T1000 (cell line): Measurements from ENCODE around the gene ADAM12.

Experiments used
- DNase-seq: peaks from one replicate; lab custom pipeline; 2025; ENCODE audit warnings: mixed read lengths; lab: John Stamatoyannopoulos, UW

ADAM12 gene

DNA sequence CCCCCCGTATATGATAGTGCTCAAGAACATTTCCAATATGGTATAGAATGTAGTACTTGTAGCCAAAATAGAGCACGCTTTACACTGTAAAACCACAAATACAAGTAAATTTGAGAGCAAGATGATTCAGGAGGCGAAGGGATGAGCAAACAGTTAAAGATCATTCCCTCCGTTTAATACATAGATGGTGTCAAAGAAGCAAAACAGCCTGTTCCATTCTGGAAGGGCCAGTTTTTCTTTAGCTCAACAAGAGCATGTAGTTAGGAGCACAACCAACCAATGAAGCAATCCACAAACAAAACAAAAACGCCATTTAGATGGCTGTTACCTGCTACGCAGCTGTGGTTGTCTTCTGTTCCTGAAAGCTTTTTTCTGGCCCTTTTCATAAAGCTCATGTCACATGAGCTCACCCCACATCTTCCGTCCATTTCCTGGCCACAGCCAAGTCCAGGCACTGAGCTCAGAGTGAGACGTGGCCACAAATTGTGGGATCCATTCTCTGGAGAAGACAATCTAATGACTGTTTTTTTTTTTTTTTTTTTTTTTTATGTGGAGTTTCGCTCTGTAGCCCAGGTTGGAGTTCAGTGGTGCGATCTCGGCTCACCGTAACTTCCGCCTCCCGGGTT is 306.3 kb downstream of the ADAM12 start:
- DNase-seq, result no peak

DNA sequence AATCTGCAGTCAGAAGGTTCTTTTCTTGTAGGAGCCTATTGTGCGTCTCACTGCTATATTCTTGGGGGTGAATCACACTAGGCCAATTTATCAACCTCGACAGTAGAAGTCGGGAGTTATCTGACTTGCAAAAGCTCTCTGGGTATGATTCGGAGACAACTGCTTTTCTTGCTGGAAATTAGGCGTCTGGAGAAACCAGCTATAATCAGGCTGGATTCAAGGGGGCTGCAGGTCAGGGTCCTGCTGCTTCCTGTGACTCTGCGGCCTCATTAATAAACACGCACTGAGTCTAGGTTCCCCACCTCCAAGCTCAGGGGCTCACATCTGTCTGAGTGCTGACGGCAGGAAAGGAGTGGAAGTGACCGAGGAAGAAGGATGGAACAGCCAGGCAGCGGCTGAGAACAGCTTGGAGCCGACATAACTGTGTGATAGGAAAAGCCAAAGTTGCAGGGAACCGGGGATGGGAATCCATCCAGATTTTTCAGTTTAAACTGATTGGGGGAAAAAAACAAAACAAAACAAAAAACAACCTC is 307.3 kb downstream of the ADAM12 start:
- DNase-seq, result no peak

DNA sequence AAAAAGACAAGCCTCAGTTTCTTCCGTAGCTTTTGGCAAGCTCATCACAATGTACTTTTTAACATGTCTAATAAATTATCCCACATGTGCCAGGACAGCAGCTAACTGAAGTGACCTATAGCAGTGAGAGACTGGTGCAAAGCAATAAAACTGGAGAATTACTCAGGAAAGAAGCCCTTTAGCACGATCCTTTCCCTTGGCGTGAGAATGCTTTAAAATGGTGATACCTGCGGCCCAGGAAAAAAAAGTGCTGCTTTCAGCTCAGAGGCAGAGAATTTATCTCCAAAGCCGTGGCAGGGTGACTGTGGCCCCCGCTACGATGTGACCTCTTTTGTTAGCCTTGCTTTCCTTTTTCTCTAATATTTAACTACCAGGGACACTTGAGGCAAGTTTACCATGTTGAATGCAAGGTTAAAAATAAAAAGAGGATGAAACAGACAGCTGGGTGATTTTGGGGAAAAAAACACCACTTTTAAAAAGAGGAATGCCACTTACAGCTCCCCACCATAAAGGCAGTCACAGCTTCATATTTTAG is 307.9 kb downstream of the ADAM12 start:
- no peak for DNase-seq

- no peak for DNase-seq
Observed at GRCh38 chr10:126075009-126075408, 313.3 kb downstream of the ADAM12 start.

- DNase-seq, result no peak
Observed at GRCh38 chr10:126074291-126074690, 314.0 kb downstream of the ADAM12 start.

- no peak for DNase-seq
Observed at GRCh38 chr10:126073606-126074005, 314.7 kb downstream of the ADAM12 start.

- no peak for DNase-seq
Observed at GRCh38 chr10:126072622-126073021, 315.7 kb downstream of the ADAM12 start.

DNA sequence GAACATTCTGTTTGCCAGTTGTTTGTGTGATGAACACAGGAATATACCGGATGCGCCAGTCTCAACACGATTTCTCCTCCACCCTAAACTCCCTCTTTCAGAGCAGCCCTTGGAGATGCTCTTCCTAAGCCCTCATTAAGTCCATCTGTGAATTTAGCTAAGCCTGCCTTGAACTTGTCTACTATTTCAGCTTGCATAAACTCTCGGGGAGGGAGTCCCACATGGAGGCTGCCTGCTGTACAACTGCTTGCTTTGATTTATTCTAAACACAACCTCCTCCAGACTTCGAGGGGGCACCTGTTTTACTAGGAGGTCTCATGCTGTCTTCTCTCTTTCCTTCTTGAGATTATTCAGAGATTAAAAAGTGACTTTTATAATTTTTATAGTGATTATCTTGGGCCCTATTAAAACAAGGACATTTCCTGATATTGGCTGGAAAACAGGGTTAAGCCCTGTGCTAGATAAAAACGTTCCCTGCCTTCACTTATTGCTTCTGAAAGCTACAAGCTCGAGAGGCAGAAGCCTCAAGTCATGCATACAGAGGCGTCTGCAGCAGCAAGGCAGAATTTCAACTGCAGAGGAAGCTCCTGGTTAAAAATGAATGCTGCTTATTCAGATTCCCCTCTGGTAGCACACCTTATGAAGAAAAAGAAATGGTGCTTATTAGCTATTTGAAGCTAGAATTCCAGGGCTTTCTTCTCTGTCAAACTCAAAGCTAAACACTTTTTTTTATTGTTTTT is 317.6 kb downstream of the ADAM12 start:
- DNase-seq, result no peak

DNA sequence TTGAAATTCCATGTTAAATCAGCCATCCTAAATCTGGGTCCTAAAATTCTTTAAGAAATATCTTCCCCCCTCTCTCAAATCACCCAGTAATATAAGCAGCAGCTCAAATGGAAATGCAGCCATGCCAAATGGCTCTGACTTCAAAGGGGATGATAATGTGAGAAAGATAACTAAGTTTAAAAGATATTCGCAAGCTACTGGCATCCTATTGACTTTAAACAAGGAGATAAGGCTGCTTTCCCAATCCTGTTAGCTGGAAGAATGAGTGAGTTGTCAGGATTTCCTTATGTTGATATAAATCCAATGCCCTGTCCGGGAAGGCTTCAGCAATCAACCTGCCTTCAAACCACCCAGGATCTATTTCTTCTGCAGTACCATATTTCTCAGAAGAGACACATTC is 320.0 kb downstream of the ADAM12 start:
- no peak for DNase-seq

DNA sequence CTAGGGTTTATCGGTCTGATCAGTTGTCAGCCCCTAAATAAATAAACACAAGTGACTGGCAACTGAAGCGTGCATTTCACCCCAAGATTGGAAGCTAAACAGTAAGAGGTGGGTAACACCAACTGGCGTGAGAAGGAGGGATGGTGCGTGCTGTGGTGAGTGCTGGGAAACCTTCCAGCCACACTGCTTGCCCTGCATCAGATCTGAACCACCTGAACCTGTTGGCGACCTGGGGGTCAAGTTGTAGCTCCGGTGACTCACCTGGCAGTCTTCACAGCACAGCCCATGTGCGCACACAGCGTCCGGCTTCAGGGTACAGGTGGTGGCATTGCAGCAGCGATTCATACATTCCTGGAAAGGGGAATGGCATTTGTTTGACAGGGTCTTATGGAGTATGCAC is 321.8 kb downstream of the ADAM12 start:
- DNase-seq, result no peak

DNA sequence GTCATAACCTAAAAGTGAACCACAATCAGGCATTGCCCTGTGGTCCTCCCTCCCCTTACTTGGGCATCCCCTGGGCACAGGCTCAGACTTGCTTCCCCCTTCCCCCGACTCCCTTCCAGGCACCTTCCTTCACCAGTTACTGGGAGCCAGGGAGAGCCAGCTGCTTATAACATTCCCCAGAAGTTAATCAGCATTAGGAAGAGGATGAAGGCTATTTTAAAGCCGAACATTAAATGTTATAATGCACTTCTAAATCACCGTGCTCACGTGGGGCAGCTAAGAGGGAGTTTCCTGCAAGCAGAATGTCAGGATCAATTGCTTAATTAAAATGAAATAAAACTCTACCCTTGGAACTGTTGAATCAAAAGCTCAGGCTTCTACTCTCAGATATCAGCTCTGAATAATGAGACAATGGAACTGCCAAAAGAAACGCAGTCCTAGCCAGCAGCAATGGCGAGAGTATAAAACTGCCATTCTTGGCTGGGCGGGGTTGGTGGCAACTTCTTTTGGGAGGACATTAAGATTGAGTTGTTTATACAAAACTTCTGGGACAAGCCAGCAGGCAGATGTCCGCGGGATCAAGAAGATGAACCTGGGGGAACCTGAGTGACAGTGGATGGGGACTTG is 322.4 kb downstream of the ADAM12 start:
- DNase-seq, result no peak

- DNase-seq, result no peak
Observed at GRCh38 chr10:126064512-126064911, 323.8 kb downstream of the ADAM12 start.

GRCh38 chr10:126063353-126063791 is 324.9 kb downstream of the ADAM12 start:
- peak; percentile 73 for DNase-seq

DNA sequence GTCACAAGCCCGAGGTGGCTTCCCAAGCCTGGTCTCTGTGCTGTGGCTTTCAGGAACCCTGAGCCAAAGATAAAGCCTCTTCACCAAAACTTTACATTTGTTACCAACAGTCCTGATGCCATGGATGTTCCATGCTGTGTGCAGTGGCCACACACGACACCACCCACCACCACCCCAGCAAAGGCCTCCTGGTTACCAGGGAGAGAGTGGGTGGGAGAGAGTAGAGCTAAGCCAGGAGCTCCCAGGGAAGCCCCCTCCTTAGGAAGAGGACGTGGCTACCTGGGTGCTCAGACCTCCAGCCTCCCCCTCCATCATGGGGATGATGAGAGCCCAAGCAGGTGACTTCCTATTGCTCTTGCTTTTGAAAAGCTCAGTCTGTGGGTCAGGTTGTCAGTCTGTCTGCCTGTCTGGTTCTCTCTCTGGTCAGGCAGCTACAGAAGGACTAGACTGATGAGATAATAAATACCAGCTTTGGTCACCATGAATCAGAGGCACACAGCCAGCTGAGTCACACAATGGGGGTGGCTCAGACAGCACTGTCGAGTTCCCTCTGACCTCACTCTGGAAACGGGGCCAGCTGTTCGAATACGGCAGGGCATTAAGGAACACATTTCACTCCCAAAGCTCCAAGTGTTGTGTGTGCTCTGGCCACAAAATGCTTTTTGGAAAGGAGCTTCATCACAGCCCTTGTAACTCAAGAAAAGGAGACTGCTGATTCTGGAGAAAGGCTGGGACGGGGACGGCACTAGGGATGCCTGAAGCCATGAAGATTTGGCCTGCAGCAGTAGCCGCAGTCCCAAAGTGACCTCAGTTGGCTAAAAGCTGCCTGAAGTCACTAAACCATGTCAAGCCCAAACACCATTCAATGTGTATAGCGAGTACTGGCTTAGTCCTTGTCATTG is 325.9 kb downstream of the ADAM12 start:
- DNase-seq, result peak; percentile 85

DNA sequence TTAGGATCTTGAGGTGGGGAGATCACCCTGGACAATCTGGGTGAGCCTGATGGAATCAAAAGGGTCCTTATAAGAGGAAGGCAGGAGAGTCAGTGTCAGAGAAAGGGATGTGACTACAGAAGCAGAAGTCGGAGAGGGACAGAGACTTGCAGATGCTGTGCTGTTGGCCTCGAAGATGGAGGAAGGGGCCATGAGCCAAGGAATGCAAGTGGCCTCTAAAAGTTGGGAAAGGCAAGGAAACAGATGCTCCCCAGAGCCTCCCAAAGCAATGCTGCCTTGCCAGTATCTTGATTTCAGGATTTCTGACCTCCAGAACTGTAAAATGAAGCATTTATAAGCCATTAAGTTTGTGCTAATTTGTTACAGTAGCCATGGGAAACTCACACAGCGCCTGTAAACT is 326.8 kb downstream of the ADAM12 start:
- DNase-seq, result no peak

DNA sequence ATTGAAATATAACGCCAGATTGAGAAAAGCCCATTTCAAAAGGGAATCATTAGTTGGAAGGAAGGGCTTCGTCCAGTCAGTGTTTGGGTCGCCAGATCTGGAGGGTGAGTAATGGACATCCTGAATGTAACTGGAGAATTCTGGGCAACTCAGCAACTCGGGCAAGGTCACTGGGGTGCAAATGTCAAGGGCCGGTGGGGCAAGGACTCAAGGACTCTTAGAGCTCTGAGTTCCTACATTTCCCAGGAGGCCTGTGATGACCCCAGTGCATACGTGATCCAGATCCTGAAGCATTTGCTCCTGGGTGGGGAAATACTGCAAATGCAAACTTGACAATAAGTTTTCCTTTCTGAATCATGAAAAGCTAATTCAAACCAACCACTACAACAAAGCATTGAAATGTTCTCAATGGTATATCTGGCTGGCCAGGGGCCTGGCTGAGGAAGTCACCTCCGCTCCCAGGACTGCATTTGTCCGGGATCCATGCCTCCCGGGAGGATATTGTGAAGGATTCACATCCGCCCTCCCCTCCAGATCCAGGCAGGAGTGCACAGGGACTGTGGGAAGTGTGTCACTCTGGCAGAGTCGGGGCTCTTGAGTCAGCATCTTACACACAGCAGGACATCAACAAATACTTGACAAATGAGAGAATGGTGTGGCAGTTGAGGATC is 327.9 kb downstream of the ADAM12 start:
- DNase-seq, result no peak

DNA sequence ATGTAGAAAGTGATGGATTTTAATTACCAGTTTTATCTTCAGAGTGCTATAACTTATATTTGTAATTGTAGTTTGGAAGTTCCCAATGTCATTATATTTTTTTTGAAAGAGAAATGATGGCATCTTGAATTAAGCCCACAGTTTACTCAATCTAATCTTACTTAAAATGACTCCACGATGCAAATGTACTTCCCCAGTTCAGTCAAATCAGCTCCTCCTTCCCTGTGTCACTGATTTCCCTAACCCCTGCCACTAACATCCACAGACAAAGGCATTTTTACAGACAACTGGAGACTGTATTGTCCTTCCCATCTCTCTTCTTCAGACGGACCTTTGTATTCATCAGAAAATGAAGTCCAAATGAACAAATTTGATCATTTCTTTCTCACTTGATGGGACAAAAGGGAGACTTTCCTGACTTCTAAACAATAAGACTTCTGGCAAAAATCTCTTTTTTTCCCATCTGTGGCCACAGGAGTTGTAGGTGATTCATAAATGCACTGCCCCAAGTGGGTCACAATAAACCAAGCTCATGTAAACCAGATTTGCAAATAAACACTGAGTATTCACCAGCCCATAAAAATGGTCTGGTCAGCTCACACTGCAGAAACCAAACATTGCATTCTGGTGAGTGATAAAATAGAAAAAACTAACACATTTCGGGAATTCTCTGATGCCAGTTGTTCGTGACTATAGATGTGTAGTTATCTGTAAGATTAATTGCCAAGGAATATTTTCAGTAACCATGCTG is 329.0 kb downstream of the ADAM12 start:
- DNase-seq, result no peak

DNA sequence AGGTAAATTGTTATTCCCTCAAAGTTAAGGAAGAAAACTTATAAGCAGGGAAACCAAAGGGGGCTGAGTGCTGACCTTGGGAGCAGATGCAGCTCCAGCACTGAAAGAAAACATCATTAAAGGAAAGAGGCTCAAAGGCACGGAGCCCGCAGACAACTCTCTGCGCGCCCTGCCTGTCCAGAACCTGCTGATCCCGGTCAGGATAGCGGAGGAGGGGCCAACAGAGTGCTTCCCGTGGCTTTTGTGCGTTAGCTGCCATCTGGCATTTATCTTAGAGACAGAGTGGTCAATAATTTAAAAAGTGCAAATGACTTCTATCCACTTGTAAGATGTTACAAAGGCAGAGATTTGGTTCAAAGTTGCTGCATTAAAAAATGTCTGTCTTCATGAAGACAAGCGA is 329.8 kb downstream of the ADAM12 start:
- no peak for DNase-seq

DNA sequence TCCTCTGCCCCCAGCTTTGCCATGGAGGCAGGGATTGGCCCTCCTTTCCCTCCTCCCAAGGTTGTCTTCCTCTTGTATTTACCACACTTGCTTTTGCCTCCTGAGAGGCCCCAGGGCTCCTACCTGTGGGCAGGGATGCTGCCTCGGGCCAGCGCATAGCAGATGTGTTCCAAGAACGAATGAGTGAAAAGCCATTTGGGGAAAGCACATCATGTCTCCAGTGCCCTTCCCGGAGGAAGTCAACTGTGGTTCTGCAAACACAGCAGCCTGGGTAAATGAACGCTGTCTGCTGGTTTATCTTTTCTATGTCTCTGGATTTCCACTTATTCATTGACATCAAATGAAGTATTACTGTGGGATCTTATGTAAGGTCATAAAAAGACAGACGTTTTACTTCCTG is 330.2 kb downstream of the ADAM12 start:
- DNase-seq, result no peak

GRCh38 chr10:126057494-126057893 is 330.8 kb downstream of the ADAM12 start:
- DNase-seq, result no peak
